22Rv1 (cell line): ENCODE results near the gene RAD51.

ENCODE experiments used
- H3K27ac ChIP-seq: fragments of 450-650 bp; 2 replicates; pipeline ENCODE4 v1.5.1; 2017
- CTCF ChIP-seq: fragments of 450-650 bp; IDR thresholded peaks from 2 replicates; pipeline ENCODE4 v1.5.1; 2017; ENCODE audit warnings: mild to moderate bottlenecking
- ZFX ChIP-seq: fragments of 450-650 bp; IDR thresholded peaks from 2 replicates; pipeline ENCODE4 v1.6.1; 2017; ENCODE audit warnings: antibody characterized with exemption, borderline replicate concordance

The RAD51 gene

GRCh38 chr15:40773902-40774301 is 78.9 kb downstream of the RAD51 start:
- H3K27ac ChIP-seq, result no peak overlapping the region
- no peak for TF ChIP-seq CTCF
- TF ChIP-seq ZFX, result no peak

- no peak overlapping the region for H3K27ac ChIP-seq
- no peak for TF ChIP-seq ZFX
- TF ChIP-seq CTCF, result no peak
These were observed 80.0 kb downstream of the RAD51 start for GRCh38 chr15:40775007-40775406.

GRCh38 chr15:40775740-40776536 is 81.0 kb downstream of the RAD51 start:
- TF ChIP-seq CTCF (no peak), ZFX (no peak)
- H3K27ac ChIP-seq, result no peak overlapping the region

- peak overlapping the region; percentile 37; the same call in 1 of the 2 replicates for H3K27ac ChIP-seq
- no peak for TF ChIP-seq CTCF
- no peak for TF ChIP-seq ZFX
These were observed 81.7 kb downstream of the RAD51 start for GRCh38 chr15:40776537-40777141.
